ENCODE measurements around the gene RGCC.

Gene RGCC

DNA sequence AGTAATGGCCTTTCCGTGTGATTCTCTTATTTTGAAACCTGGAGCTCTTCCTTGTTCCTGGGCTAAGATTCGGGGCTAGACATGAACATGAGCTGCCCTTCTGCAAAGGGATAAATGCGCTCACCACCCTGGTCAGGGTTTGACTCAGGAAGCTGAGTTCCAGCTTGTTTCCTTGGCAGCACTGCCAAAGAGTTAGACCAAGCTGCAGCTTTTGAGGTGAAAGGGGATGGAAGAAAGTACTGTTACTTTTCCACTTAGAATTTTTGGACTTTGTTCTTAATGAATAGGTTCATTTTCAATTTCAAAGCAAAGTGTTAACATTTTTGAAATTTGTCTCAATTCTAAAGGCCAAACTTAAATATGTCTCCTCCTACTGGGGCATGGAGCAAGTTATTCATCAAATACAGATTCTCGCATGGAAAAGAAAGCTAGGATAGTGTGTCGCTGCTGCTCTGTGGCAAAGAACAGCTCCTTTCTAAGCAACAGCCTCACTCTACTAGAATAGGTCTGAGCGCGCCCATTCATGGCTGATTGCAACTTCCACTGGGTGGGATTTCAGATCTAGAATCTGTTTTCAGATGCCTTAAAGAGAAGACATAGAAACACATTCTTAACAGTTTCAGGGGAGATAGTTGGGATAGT lies 2.2 kb downstream of the RGCC start:
- no peak for TF ChIP-seq CTCF (IDR thresholded peaks at IDR 0.05; ENCODE audit: extremely low read depth, insufficient read depth, missing control alignments)
- in situ Hi-C loops (cut with MboI; ENCODE audit: low pct_unique_long_range_greater_than_20kb, low sequenced_read_pairs, unreplicated experiment), result no loop called here
- no peak for DNase-seq (ENCODE audit: low spot score)

DNA sequence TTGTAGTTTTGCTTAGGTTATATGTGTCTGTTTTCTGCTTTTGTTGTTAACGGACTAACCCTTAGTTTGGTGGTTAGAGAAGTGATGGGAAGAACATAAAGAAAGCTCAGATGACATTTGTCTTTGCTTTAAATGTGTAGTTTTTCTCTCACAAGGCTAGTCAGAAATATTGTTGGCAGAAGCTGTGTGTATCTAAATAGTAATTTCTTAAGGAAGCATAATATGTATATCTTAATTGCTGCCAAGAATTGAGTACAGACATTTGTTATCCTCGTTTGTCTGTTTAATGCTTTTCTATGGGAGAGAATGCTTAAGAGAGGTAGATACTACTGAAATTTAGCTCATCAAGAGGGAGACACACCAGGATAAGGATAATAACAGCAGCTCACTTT lies 2.7 kb downstream of the RGCC start:
- in situ Hi-C loops (cut with MboI; ENCODE audit: low pct_unique_long_range_greater_than_20kb, low sequenced_read_pairs, unreplicated experiment), result no loop called here
- TF ChIP-seq CTCF (IDR thresholded peaks at IDR 0.05; ENCODE audit: extremely low read depth, insufficient read depth, missing control alignments), result no peak
- no peak for DNase-seq (ENCODE audit: low spot score)

- in situ Hi-C loops (cut with MboI; ENCODE audit: low pct_unique_long_range_greater_than_20kb, low sequenced_read_pairs, unreplicated experiment), result no loop called here
- DNase-seq (ENCODE audit: low spot score), result no peak
- no peak for TF ChIP-seq CTCF (IDR thresholded peaks at IDR 0.05; ENCODE audit: extremely low read depth, insufficient read depth, missing control alignments)
Observed at GRCh38 chr13:41460930-41461329, 3.6 kb downstream of the RGCC start.

DNA sequence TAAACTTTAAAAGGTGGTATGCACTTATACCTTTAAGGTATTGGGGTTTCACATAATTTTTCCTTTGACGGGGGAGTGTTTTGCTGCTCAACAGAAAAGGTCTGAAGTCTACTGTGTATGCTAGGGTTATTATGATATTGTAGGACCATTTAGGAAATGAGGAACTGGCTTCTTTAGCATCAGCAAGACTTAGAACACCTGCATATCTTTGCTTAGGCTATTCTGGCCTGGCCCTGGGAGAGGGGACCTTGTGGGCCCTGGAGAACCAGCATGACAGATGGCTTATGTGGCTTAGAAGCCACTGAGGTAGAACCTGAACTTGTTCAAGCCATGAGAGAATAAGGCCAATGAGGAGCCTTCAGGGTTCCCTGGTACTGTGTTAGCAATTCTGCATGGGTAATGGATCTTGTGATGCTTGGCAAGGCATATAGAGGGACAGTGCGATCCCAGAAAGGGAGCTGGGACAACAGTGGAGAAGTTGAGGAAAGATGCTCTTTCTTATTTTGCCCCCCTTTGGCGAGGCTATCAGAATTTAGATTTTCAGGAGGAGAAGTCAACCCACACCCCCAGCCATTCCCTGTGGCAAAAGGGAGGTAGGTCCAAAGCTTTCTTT lies 4.3 kb downstream of the RGCC start:
- in situ Hi-C loops (cut with MboI; ENCODE audit: low pct_unique_long_range_greater_than_20kb, low sequenced_read_pairs, unreplicated experiment), result no loop called here
- no peak for TF ChIP-seq CTCF (IDR thresholded peaks at IDR 0.05; ENCODE audit: extremely low read depth, insufficient read depth, missing control alignments)
- DNase-seq (ENCODE audit: low spot score), result no peak

- DNase-seq (ENCODE audit: low spot score), result no peak
- TF ChIP-seq CTCF (IDR thresholded peaks at IDR 0.05; ENCODE audit: extremely low read depth, insufficient read depth, missing control alignments), result no peak
- in situ Hi-C loops (cut with MboI; ENCODE audit: low pct_unique_long_range_greater_than_20kb, low sequenced_read_pairs, unreplicated experiment), result no loop called here
Observed at GRCh38 chr13:41462427-41462826, 5.1 kb downstream of the RGCC start.

DNA sequence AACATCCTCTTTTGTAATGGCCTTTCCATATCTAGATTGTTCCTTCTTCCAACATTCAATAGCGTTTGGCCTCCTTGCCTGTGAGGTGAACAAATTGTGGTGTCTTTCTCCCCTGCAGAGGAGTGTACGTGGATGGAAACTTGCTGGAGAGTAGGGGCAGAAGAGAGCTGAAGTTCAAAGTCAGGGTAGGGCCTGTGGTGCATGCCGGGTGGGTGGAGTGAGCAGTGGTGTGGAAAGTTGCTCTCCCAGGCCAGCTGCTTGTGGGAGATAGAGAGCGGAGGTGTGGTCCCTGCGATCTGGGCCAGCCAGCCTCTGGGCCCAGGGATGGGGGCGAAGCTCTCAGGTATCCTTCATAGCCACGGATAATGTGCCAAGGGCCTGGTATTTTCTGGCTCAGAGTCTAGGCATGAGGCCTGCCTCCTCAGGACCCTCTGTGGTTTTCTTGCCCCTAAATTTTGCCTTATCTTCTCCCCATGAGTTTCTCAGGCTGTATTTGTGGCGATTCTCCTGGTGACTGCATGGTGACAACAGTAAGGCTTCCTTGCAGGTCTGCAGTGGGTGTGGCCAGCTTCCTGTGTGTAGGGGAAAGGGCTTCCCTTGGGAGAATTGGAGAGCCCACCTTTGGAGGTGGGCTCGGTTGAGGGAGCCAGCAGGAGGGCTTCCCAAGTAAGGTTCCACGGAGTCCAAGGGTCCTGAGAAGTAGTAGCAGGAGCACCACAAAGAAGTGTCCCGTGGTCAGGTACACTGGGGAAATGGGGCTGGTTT lies 6.7 kb downstream of the RGCC start:
- DNase-seq (ENCODE audit: low spot score), result peak; percentile 63
- TF ChIP-seq CTCF (IDR thresholded peaks at IDR 0.05; ENCODE audit: extremely low read depth, insufficient read depth, missing control alignments), result no peak
- in situ Hi-C loops (cut with MboI; ENCODE audit: low pct_unique_long_range_greater_than_20kb, low sequenced_read_pairs, unreplicated experiment), result no loop called here

Measured in GM13977 (cell line).